ENCODE results near the gene VPS35L.

The VPS35L gene

GRCh38 chr16:19744670-19745069, 189.2 kb downstream of the VPS35L start:
- H3K4me3 ChIP-seq (ENCODE audit: low read depth, low read length), result no peak overlapping the region
- no peak for TF ChIP-seq CTCF (IDR thresholded peaks at IDR 0.05; ENCODE audit: low read depth, low read length, missing control alignments)
- in situ Hi-C loops (cut with HindIII; ENCODE audit: low sequenced_read_pairs), result loop anchor here (5.0 kb wide), 1 partner anchor 88 kb away; no protein-coding TSS in a partner anchor
- DNase-seq (ENCODE audit: low read depth), result no peak

DNA sequence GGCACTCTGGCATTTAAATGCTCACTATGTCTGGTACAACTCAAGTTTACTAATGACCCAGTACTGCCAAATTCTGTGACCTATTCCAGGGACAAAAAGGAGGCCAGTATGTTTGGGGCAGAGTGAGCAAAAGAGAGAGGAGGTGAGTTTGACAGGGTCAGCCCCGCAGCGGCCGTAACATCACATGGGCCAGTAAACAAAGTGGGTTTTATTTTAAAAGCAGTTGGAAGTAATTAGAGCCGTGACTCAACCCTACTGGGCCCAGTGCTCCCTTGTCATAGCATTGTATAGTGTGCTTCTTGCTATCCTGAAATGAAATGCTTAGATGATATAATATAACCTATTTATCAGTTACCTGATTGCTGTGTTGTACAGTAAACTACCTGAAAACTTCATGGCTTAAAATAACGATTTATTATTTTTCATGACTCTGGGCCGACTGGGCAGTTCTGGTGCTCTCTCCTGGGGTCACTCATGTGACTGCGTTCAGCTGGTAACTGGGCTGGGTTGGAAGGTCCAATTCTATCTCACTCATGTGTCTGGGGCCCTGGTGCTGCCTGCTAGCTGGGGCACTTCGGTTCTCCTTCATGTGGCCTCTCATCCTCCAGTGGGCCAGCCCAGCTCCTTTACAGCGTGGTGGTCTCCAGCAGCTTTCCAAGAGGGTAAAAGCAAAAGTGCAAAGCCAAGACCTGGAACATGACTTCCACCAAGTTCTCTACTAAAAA, 189.9 kb downstream of the VPS35L start:
- in situ Hi-C loops (cut with HindIII; ENCODE audit: low sequenced_read_pairs), result no loop called here
- no peak overlapping the region for H3K4me3 ChIP-seq (ENCODE audit: low read depth, low read length)
- no peak for TF ChIP-seq CTCF (IDR thresholded peaks at IDR 0.05; ENCODE audit: low read depth, low read length, missing control alignments)
- DNase-seq (ENCODE audit: low read depth), result peak; percentile 15

DNA sequence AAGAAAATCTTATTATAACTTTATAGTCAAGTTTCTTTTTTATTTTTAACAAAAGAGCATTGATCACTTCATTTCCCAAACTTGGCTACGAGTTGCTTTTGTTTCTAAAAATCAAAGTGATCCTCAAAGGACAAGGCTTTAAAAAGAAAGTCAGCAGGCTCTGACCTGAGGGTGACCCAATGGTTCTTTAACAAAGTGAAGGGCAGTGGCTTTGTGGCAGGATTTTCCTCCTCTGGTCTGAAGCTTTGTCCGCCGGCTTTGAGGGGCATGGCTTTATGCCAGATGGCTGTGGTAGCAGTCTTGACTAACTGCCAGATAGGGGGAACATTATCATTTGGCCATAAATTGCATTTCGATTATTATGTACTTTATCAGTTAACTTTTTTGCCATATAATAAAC, 191.1 kb downstream of the VPS35L start:
- DNase-seq (ENCODE audit: low read depth), result no peak
- no peak overlapping the region for H3K4me3 ChIP-seq (ENCODE audit: low read depth, low read length)
- in situ Hi-C loops (cut with HindIII; ENCODE audit: low sequenced_read_pairs), result no loop called here
- TF ChIP-seq CTCF (IDR thresholded peaks at IDR 0.05; ENCODE audit: low read depth, low read length, missing control alignments), result no peak

DNA sequence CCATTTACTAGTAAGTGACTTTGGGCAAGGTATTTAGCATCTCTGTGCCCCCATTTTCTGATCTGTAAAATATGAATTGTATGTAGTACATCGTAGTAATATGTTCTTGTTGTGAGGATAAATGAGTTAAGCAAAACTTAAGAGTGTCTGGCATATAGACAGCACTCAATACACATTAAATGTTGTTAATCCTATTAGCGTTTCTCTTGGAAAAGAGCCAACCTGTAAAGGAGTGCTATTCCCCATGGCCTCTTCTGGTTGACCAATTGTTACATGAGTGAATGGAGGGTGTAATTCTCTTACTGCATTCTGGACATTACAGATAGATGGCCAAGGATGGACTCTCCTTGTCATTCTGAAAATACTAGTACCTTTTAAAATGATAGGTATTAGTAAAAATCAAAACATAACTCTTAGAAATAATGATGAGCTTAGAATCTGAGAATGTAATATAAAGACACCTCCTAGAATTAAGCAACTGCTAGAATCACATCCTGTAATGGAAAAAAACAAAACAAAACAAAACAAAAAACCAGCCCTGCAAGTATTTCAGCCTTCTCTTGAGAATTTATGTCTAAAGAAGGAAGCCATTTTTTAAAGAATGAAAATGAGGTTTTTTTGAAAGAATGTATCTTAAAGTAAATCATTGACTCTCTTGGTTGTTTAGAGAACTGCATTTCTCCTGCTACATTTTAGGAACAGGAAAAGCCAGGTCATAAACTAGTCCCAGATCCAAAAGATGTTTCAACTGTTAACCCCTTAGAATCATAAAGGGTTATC, 193.1 kb downstream of the VPS35L start:
- DNase-seq (ENCODE audit: low read depth), result no peak
- no peak for TF ChIP-seq CTCF (IDR thresholded peaks at IDR 0.05; ENCODE audit: low read depth, low read length, missing control alignments)
- no peak overlapping the region for H3K4me3 ChIP-seq (ENCODE audit: low read depth, low read length)
- in situ Hi-C loops (cut with HindIII; ENCODE audit: low sequenced_read_pairs), result no loop called here

DNA sequence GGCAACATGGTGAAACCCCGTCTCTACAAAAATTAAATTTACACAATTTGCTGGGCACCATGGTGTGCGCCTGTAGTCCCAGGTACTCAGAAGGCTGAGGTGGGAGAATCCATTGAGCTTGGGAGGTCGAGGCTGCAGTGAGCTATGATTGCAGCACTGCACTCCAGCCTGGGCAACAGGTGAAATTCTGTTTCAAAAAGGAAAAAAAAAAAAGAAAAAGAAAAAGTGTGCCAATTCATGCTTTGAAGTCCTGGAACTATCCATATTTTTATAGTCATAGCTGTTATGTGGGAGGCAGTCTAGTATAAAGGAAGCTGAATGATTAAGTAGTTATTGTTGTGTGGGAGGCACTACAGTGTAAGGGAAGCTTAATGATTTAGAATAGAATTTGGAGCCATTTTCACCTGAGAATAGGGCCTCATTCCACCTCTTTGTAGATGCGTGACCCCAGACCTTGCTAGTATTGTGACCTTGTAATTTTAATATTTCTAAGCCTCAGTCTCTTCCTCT, 194.1 kb downstream of the VPS35L start:
- in situ Hi-C loops (cut with HindIII; ENCODE audit: low sequenced_read_pairs), result no loop called here
- no peak overlapping the region for H3K4me3 ChIP-seq (ENCODE audit: low read depth, low read length)
- no peak for TF ChIP-seq CTCF (IDR thresholded peaks at IDR 0.05; ENCODE audit: low read depth, low read length, missing control alignments)
- DNase-seq (ENCODE audit: low read depth), result no peak
